Activated gamma-delta T cell treated with anti-CD3 and anti-CD28 coated beads, Interleukin-2, amount 50 U/mL, for 16 hours (primary cell): ENCODE measurements around the gene PIGQ.

Experiments used
- DNase-seq: peaks from one replicate; pipeline ENCODE4 v3.0.0-alpha.2; 2020; ENCODE audit warnings: low read depth

Gene PIGQ

DNA sequence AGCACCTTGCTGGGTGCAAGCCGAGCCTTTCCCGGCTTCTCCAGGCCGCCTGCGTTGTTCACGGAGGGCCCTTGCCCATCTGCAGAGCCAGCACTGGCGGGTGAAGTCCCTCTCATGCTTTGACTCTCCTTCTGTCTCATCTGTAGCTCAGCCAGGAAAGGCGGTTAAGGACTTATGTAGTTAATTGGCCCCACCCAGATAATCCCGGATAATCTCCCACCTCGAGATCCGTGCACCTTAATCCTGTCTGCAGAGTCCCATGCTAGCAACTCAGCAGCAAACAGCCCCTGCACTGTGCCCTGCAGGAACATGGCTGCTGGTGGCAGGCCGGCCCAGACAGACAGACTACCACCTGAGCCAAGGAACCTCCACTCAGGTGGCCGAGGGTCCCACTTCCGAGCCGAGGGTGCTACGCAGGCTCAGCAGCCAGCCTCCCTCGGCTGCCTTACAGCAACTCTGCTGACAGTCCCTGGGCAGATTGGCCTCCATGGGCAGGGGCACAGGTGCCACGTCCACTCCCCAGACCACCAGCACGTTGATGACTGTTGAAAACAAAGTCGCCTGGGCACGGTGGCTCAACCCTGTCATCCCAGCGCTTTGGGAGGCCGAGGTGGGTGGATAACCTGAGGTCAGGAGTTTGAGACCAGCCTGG lies 37.0 kb downstream of the PIGQ start:
- DNase-seq, result no peak

DNA sequence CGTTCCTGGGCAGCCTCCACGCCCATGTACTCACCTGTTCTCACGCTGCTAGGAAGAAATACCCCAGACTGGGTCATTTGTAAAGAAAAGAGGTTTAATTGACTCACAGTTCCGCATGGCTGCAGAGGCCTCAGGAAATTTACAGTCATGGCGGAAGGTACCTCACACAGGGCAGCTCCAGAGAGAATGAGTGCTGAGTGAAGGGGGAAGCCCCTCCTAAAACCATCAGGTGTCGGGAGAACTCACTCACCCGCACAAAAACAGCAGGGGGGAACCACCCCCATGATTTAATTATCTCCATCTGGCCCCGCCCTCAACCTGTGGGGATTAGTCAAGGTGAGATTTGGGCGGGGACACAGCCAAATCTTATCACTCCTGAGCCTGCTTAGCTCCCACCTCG lies 38.3 kb downstream of the PIGQ start:
- no peak for DNase-seq

DNA sequence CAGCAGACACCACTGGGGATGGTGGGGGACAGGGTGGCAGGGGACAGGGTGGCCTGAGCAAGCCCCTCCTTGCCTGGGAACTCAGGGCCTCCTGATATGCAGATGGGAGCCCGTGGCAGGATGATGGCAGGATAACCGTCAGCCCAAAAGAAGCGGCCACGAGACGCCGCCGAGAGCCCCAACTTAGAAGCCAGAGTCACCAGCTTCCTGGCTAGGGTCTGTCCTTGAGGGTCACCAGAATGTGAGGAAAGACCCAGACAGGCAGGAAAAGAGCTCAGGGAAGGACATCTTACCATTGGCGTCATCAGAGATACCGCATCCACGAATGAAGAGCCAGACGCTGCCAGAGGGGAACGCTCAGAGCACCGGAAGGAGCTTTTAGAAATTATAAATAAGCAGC lies 39.5 kb downstream of the PIGQ start:
- no peak for DNase-seq

DNA sequence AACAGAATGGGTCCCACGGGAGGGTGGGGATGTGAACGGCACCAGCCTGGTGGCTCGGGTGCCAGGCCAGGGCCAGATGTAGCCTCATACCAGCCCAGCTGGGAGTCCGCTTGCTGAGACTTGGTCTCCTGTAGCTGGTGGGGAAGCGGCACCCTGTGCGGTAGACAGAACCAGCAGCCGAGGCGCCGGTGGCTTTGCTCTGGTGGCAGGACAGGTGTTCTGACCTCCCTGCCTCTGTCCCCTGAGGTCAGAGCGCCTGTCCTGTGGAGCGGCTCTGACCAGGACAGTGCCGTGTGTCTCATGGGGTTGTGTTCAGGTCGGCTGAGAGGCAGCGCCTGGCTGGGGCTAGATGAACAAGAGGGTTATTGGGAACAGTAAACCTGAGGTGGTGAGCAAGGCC lies 40.2 kb downstream of the PIGQ start:
- DNase-seq, result no peak

DNA sequence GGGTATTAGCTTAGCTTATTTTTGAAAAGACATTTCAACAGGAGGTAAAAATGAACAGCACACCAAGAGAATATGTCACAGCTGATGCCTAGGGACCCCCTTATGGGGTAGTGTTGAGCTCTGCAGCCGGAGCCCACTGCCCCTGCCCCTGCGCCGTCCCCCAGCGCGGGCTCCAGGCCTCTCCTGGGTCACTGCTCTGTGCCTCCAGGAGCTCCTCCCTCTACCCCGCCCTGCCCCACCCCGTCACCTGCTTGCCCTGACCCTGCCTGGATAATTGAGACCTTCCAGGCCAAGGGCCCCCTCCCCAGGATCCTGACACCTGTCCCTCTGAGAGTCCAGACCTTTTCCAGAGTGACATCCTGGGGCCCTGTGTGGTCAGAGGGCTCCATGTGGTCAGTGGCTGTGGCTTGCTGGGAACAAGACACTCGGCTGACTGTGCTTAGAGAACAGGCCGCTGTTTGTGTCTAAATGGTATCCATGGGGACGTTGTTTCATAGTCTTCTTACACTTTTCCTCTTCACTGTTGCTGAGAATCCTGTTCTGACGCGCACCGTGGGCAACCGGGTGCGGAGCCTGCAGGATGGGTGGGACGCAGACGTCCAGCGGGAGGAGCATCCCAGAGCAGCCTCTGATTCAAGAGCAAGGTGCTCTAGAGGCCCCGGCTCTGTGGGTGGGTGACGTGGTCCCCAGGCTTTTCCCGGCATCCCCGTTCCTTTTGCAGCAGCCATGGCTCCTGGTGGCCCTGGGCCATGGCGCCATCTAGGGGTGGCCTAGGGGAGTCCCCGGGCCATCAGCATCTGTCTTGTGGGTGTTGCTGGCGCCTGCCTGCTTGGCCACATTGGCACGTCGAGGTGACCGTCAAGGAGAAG lies 41.0 kb downstream of the PIGQ start:
- DNase-seq, result no peak

DNA sequence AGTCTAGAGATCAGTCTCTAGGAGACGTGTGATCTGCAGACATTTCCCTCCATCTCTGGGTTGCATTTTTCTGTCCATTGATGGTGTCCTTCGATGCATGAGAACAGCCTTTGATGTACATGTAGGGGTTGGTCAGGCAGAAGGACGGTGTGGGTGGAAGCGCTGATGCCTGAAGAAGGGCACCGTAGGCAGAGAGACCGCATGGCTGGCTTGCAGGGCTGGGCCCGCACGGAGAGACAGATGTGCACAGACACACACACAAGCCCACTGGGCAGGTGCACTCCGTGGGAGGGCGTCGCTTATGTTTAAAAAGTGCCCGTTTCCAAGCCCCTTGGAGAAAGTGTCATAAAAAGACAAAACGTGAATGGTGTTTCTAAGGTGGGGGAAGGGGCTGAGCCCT lies 45.4 kb downstream of the PIGQ start:
- DNase-seq, result no peak

DNA sequence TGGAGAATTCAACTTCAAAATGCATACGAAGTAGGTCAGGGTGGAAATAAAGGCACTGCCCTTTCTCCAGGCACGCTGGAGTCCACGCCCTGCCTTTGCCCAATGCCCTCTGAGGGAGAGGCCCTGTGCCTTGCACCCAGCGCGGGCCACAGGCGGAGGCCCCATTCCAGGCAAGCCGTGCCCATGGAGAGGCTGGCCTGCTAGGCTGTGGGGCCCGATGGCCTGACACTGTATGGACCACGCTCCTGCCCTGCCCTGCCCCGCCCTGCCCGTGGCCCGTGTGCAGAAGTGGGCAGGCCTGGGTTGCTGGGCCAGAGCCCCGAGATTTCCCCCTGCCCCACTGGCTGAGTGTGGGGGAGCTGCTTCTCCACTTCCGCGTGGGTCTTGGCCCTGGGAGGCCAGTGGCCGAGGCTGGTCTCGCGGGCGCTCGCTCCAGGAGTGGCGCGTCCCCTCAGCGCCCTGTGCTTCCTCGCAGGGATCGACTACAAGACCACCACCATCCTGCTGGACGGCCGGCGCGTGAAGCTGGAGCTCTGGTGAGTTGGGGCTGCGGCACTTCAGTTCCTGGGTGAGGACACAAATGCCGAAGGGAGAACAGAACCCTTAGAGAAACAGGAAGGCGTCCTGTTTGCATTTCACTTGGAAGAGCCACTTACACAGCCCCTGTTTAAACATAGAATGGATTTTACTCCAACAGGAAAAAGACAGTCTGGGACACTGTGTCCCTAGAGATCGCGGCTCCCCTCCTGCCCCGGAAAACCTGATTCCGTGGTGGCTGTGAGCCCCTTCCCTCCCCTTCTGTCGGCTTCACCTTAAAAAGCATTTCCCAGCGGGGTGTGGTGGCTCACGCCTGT lies 47.2 kb downstream of the PIGQ start:
- DNase-seq, result no peak

DNA sequence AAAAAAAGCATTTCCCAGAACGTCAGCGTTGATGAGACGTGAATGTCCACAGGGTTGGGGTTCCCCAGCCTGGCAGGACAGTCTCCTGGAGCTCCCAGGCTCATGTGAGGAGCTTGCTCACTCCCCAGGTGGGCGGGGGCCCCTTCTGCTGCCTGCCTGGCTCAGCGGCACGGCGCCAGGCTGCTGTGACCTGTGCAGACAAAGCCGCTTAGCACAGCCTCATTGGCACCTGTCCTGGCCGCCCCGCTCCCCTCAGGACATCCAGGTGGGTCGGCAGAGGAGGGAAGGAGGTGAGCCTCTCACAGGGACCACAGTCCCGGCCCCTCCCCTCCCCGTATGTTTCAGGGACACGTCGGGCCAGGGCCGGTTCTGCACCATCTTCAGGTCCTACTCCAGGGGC lies 48.1 kb downstream of the PIGQ start:
- no peak for DNase-seq

DNA sequence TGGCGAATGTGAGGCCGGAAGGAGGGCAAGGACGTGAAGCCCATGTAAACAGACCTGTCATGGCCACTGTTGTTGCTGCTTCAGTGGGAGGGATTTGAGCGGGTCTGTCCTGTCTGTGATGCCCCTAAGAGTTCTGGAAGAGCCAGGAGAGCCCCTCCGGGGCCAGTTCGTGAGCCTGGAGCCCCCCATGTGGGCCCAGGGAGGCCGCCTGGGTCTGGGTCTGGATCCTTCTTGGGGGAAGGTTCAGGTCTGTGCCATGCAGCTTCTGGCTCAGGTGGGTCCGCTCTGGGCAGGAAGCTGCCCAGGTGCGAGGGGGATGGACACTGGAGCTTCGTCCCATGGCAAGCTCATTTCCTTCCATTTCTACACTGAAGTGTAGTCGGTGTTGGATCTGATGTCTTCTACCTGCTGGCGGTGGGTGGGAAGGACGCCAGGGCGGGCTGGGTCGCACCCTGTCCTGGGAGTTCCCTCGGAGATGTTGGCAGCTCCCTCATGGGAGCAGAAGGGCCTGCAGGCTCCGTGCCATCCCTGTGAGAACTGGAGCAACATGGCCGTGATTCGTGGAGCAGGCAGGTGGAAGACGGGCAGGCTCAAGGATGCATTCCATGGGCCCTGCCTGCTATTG lies 49.8 kb downstream of the PIGQ start:
- no peak for DNase-seq

DNA sequence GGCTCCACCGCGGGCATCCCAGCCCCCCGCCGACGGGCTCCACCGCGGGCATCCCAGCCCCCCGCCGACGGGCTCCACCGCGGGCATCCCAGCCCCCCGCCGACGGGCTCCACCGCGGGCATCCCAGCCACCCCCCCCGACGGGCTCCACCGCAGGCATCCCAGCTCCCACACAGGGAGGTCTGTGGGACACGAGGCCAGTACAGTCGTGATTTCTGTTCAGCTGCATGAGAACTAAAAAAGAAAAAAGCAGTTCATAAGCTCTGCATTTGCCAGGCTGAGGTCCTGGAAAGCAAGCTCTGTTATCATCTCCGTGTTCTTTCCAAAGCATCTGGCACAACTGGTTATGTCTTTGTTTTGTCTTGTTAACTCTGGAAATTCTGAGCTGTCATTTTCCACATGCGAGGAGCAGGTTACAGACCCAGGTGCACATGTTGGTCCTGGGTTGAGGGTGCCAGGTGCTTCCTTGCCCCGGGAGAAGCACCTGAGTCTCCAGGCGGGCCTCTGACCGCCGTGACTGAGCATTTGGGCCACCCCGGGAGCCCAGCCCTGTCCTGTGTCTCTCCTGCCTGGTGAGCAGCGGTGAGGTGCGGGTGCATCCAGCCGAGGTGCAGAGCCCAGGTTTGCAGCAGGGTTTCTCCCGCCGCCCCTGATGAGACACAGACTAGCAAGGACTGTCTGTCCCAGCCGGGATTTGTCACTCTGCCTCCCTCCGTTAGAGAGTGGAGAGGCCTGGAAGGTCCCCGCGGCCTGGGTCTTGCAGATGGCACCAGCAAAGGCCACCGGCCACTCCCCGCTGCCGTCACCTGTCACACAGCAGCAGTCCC lies 51.1 kb downstream of the PIGQ start:
- no peak for DNase-seq

DNA sequence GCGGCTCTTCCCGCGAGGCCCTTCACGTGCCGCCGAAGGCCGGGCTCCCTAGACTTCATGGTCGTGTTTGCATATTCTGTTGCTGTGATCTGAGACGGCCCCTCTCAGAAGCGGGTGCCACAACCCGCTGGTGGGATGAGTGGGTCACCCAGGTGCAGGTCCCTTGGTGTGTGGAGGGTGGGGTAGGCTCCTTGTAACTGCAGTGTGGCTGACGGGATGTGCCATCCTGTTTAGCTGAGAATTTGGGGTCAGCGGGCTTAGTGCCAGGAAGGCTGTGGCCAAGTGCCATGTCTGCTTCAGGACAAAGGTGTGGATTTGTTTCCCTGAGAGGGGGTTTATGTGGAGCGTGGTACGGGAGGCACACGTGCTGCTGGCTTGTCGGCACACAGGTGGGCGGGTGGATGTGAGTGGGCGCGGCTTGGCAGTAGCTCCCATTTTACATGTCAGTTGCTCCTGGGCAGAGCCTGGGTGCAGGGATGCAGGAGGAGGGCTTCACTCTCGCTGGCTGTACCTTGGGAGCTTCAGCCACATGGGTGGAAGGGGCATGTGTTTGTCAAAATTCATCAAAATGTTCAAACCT lies 51.8 kb downstream of the PIGQ start:
- DNase-seq, result no peak

DNA sequence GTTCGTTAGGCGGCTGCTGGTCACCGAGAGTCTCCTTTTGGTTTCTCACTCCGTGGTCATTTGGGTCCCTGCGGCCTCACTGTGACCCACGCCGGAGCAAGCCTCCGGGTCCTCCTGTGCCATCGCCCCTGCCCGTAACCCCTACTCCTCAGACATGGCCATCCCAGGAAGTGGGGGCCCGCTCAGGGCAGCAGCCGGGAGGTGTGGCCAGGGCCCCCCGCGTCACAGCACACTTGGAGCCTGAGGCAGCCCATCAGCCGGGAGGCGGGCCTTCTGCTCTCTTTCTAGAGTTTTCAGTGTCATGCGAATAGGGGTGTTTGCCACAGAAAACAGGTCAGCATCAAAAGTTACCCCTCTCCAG lies 53.1 kb downstream of the PIGQ start:
- no peak for DNase-seq

DNA sequence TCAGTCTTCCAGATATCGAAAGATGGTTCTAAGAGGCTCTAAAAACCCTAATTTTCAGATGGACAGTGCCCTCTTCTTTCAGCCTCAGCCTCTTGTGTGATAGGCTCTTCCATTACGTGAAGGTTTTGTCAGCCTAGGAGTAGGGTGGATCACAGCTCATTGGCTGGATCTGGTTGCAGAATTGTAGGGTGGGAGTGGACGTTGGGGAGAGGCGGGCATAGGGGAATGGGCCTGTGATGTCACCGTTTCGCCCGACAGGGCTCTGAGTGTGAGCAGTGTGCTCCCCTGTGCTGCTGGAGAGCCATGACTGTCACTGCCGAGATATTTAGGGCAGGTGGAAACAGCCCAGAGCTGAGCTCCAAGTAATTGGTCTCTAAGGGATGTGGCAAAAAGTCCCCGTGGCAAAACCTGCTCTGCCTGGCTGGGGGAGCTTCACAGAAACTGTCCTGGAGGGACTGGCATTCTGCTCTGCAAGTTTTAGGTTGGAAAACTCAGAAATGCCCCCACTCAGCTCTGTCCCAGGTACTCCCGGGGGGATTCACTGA lies 54.8 kb downstream of the PIGQ start:
- no peak for DNase-seq

DNA sequence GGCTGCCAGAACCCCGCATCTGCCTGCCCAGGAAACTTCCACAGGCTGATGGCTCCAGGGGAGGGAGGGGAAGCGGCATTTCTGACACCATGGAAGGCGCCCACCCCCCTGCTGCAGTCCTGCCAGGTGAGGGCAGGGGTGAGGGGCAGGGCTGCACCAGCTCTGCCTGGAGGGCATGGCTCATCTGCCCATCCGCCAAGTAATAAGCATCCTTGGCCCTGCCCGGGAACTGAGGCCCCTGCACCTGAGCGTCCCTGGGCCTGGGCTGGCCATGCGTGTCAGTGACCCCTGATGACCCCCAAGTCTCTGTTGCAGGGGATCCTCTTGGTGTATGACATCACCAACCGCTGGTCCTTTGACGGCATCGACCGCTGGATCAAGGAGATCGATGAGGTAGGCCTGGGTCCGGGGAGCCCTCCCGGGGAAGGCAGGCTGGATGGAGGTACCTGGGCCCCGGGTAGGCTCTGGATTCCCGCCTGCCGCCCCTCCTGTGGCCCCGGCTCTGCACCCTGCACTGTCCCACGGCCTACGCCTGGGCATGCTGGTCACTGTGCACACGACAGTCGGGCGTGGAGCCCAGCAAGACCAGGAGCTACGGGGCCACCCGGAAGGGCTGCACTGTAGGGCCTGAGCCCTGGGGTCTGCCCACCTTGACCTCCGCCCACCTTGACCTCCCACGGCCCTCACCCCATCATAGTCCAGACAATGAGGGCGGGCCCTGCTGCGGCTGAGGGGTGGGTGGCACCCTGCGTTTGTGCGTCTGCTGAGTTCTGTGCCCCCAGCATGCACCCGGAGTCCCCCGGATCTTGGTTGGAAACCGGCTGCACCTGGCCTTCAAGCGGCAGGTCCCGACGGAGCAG lies 55.6 kb downstream of the PIGQ start:
- DNase-seq, result no peak

DNA sequence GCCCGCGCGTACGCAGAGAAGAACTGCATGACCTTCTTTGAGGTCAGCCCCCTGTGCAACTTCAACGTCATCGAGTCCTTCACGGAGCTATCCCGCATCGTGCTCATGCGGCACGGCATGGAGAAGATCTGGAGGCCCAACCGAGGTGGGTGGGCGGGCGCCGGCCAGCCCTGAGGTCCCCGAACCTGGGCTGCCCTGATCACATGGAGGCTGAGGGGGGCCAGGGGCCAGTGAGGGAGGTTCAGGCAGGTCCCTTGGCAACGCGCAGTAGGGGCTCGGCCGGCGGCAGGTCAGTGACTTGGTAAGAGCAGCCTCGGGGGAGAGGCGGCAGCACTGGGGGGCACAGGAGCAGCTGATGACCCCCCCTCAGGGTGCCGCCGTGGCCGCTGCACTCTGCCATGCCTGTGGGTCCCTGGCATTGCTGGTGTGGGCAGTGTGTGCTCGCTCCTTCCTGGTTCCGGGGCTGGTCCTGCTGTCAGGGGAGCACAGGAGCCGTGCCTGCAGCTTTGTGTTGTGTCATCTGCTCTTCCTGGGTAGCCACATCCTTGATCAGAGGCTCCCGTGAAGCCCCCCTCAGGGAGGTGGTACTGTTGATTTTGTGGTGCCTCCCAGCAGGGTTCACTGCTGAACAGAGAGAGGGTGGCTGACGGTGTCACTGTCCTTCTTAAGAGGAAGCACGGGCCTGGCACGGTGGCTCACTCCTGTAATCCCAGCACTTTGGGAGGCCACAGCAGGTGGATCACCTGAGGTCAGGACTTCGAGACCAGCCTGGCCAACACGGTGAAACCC lies 56.4 kb downstream of the PIGQ start:
- no peak for DNase-seq

DNA sequence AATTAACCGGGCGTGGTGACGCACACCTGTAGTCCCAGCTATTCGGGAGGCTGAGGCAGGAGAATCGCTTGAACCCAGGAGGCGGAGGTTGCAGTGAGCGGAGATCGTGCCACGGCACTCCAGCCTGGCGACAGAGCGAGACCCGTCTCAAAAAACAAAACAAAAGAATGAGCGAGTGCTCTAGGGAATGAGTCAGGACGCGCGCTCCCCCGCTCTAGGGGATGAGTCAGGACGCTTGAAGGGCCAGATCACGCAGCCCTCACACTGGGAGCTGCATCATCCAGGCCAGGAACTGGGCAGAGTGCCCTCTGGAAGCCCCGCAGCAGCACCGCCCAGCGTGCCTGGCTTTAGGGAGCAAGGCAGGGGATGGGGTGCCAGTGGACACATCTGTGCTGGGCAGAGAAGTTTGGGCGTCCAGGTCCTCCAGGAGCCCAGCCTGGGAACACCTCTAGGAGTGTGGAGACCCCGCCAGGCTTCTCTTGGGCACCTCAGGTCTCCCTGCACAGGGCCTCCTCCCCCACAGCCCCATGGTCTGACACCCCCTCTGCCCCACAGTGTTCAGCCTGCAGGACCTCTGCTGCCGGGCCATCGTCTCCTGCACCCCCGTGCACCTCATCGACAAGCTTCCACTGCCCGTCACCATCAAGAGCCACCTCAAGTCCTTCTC lies 57.2 kb downstream of the PIGQ start:
- no peak for DNase-seq

DNA sequence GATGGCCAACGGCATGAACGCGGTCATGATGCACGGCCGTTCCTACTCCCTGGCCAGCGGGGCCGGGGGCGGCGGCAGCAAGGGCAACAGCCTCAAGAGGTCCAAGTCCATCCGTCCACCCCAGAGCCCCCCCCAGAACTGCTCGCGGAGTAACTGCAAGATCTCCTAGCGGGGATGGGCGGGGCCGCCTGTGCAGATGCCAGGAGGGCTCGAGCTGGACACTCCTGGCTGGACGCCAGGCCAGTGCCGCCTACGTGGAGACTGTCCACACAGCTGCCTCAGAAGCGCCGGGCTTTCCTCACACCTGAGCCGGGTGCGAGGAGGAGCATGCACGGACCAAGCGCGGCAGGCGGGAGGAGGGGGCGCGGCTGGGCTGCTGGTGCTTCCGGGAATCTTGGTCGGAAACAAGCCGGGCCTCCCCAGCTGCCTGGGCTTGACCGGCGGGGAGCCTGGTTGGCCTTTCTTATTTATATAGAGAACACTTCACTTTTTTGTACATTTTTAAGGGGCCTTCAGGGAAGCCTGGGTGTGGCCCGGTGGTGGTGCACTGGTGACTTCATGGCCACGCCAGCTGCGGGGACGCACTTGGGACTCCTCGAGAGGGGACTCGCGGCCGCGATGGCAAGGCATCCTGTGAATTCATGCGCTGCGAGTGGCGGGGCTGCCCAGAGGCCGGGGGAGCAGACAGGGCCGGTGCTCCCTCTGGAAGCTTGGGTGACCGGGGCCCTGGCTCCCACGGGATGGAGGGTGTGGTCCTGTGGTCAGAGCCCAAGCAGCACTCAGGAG lies 57.9 kb downstream of the PIGQ start:
- DNase-seq, result no peak
